ENCODE results near the gene NEMF. TPM values are rescaled to one million over a fixed set of nuclear protein-coding genes. Genes with fewer than 3 reads are reported as not detected.

NEMF gene
- 57.4 and 62.7 TPM in 2 replicates for total RNA-seq (2022)
- percentile 89 among the genes with signal in this experiment for Bru-seq, nascent RNA
- BruChase-seq, experiment 1, labeled RNA remaining after a 2-hour chase: percentile 89 among the genes with signal in this experiment
- BruChase-seq, experiment 2, labeled RNA remaining after a 6-hour chase: percentile 87 among the genes with signal in this experiment
- long read RNA-seq, full-length matches to known transcripts: 28 of 49 reads
- long read RNA-seq, partial matches to known transcripts: 7 of 49 reads
- long read RNA-seq, other reads (novel, unspliced or antisense): 14 of 49 reads

- H3K4me3 ChIP-seq (ENCODE audit: low read depth, low read length): peak within 1 kb of the TSS; percentile 84
- DNase-seq: peak; percentile 86 to 92
- CTCF ChIA-PET: interaction anchor here (0.7 to 3.0 kb wide), 20 partner anchors 10 to 680 kb away, joined by 3 to 64 read pairs (median 4); partner anchors contain the start of genes DNAAF2, MAP4K5, POLE2 and VCPKMT
- peak within 1 kb of the TSS; percentile 100 for H3K4me3 Mint-ChIP-seq (ENCODE audit: unreplicated experiment)
- H3K4me1 ChIP-seq: peaks cover 9% of the 10 kb centered on the region; the same call in 1 of the 2 replicates
- POLR2A ChIA-PET: interaction anchor here (1.0 to 2.8 kb wide), 5 partner anchors 9 to 264 kb away, joined by 3 to 19 read pairs (median 6); partner anchors contain the start of gene VCPKMT
- peak within 1 kb of the TSS; percentile 99 for H3K27ac Mint-ChIP-seq (ENCODE audit: unreplicated experiment)
- peaks cover 34% of the 10 kb centered on the region for H3K36me3 Mint-ChIP-seq (ENCODE audit: insufficient read depth, unreplicated experiment)
- no peaks in the 10 kb centered on the region for H3K27me3 Mint-ChIP-seq (ENCODE audit: insufficient read depth, unreplicated experiment)
- H3K4me1 Mint-ChIP-seq (ENCODE audit: low read depth, unreplicated experiment): peaks cover 6% of the 10 kb centered on the region
- BruUV-seq (replicated peaks): TSS peak; percentile 22
- H3K36me3 ChIP-seq (ENCODE audit: control insufficient read depth, insufficient read depth, low read length): peaks cover 2% of the 10 kb centered on the region
- no peaks in the 10 kb centered on the region for H3K9me3 Mint-ChIP-seq (ENCODE audit: unreplicated experiment)
- H3K9me3 ChIP-seq: no peaks in the 10 kb centered on the region
- TF ChIP-seq CTCF (IDR thresholded peaks at IDR 0.05; ENCODE audit: insufficient read depth in 1 of 2, low read depth in 1 of 2, low read length in 1 of 2, severe bottlenecking in 1 of 2, unreplicated experiment in 1 of 2): peak; percentile 73 to 85
- H3K27me3 ChIP-seq (replicated peaks; ENCODE audit: control insufficient read depth, insufficient read depth, low read length): no peaks in the 10 kb centered on the region
- intact Hi-C loops (cut with micrococcal nuclease; ENCODE audit: unreplicated experiment): loop anchor here (1.0 to 10.0 kb wide), 6 partner anchors 10 to 382 kb away; partner anchors contain the start of genes POLE2 and SOS2
Observed at GRCh38 chr14:49852301-49853157, at the start of gene NEMF. NEMF (minus strand) TSS chr14:49852788; CDS start chr14:49852753, 35 bp downstream.

GRCh38 chr14:49900973-49901372, 48.4 kb upstream of the NEMF start:
- CTCF ChIA-PET: no interaction called here
- POLR2A ChIA-PET: no interaction called here
- no peak for DNase-seq
- Mint-ChIP-seq H3K36me3 (ENCODE audit: insufficient read depth, unreplicated experiment) (peaks cover 23% of the 10 kb centered on the region), H3K9me3 (ENCODE audit: unreplicated experiment) (no peaks in the 10 kb centered on the region), H3K4me1 (ENCODE audit: low read depth, unreplicated experiment) (peaks cover 33% of the 10 kb centered on the region), H3K27ac (ENCODE audit: unreplicated experiment) (no peak overlapping the region), H3K4me3 (ENCODE audit: unreplicated experiment) (no peak overlapping the region), H3K27me3 (ENCODE audit: insufficient read depth, unreplicated experiment) (no peaks in the 10 kb centered on the region)
- Histone ChIP-seq H3K4me1 (peaks cover 21% of the 10 kb centered on the region), H3K27me3 (replicated peaks; ENCODE audit: control insufficient read depth, insufficient read depth, low read length) (no peaks in the 10 kb centered on the region), H3K36me3 (ENCODE audit: control insufficient read depth, insufficient read depth, low read length) (no peaks in the 10 kb centered on the region), H3K9me3 (no peaks in the 10 kb centered on the region), H3K4me3 (ENCODE audit: low read depth, low read length) (no peak overlapping the region)
- BruUV-seq (replicated peaks): no TSS peak
- no peak for TF ChIP-seq CTCF (IDR thresholded peaks at IDR 0.05; ENCODE audit: insufficient read depth in 1 of 2, low read depth in 1 of 2, low read length in 1 of 2, severe bottlenecking in 1 of 2, unreplicated experiment in 1 of 2)
- intact Hi-C loops (cut with micrococcal nuclease; ENCODE audit: unreplicated experiment): no loop called here

- H3K4me1 ChIP-seq: peaks cover 21% of the 10 kb centered on the region
- Mint-ChIP-seq H3K27me3 (ENCODE audit: insufficient read depth, unreplicated experiment) (no peaks in the 10 kb centered on the region), H3K4me3 (ENCODE audit: unreplicated experiment) (no peak overlapping the region), H3K36me3 (ENCODE audit: insufficient read depth, unreplicated experiment) (peaks cover 47% of the 10 kb centered on the region), H3K4me1 (ENCODE audit: low read depth, unreplicated experiment) (peaks cover 50% of the 10 kb centered on the region), H3K9me3 (ENCODE audit: unreplicated experiment) (no peaks in the 10 kb centered on the region), H3K27ac (ENCODE audit: unreplicated experiment) (no peak overlapping the region)
- intact Hi-C loops (cut with micrococcal nuclease; ENCODE audit: unreplicated experiment): loop anchor here (10.0 kb wide), 1 partner anchor 206 kb away; no protein-coding TSS in a partner anchor
- H3K9me3 ChIP-seq: no peaks in the 10 kb centered on the region
- no peak for TF ChIP-seq CTCF (IDR thresholded peaks at IDR 0.05; ENCODE audit: insufficient read depth in 1 of 2, low read depth in 1 of 2, low read length in 1 of 2, severe bottlenecking in 1 of 2, unreplicated experiment in 1 of 2)
- H3K4me3 ChIP-seq (ENCODE audit: low read depth, low read length): no peak overlapping the region
- BruUV-seq (replicated peaks): no TSS peak
- CTCF ChIA-PET: interaction anchor here (1.2 kb wide), 1 partner anchor 36 kb away, joined by 3 read pairs; no protein-coding TSS in a partner anchor
- no peaks in the 10 kb centered on the region for H3K36me3 ChIP-seq (ENCODE audit: control insufficient read depth, insufficient read depth, low read length)
- no peak for DNase-seq
- POLR2A ChIA-PET: interaction anchor here (0.6 kb wide), 1 partner anchor 105 kb away, joined by 3 read pairs; no protein-coding TSS in a partner anchor
- H3K27me3 ChIP-seq (replicated peaks; ENCODE audit: control insufficient read depth, insufficient read depth, low read length): no peaks in the 10 kb centered on the region
Observed at GRCh38 chr14:49898485-49898884, 45.9 kb upstream of the NEMF start.
